HCT116 (cell line): Measurements from ENCODE around the gene SMG9. TPM values are rescaled to one million over a fixed set of nuclear protein-coding genes. Genes with fewer than 3 reads are reported as not detected.

Experiments used
- ATAC-seq: fragments of 200-7000 bp; cut with Tn5 transposase; 2 replicates; pipeline ENCODE4 v1.9.1; 2020; ENCODE audit warnings: mild to moderate bottlenecking, moderate library complexity
- BruUV-seq: library from RNA; stranded (reverse); fragments of 400-500 nt; replicated peaks from 2 replicates; lab custom pipeline; 2021; lab: Mats Ljungman, UMichigan
- CTCF ChIA-PET: fragments of 300-600 bp; sonication (Branson Sonifier 250); formaldehyde crosslinking; loops from one replicate; lab custom pipeline; 2021; ENCODE audit warnings: antibody characterized with exemption; lab: Charles Lee
- POLR2A ChIA-PET: fragments of 300-600, 350-600 bp; sonication (Branson Sonifier 250); formaldehyde crosslinking; loops from one replicate; lab custom pipeline; 2021; ENCODE audit warnings: antibody characterized with exemption; lab: Charles Lee
- RAD21 ChIA-PET, 2 experiments: fragments of 300-600 bp; sonication (Branson Sonifier 250); formaldehyde crosslinking; loops; one replicate each; lab custom pipeline; 2023; ENCODE audit warnings: low total read pairs in 2 of 2; ENCODE audit not compliant: uncharacterized antibody in 2 of 2, unreplicated experiment in 2 of 2, low non-redundant PET in 1 of 2; lab: Charles Lee
- DNase-seq: peaks from one replicate; pipeline ENCODE4 v3.0.0-alpha.2; 2010; ENCODE audit warnings: low read depth, low spot score
- H2AFZ ChIP-seq: fragments of 200-600 bp; shearing (Covaris generic), sonication (generic); 2 replicates; pipeline ENCODE4 v1.6.1; 2017; ENCODE audit warnings: low read depth, mixed run types, mixed read lengths, antibody characterized with exemption, low read length; ENCODE audit not compliant: poor library complexity, severe bottlenecking
- H3K27ac ChIP-seq: 2 replicates; pipeline ENCODE4 v1.5.1; 2012; ENCODE audit warnings: low read depth, low read length
- H3K27me3 ChIP-seq: fragments of 200-600 bp; sonication (generic); 2 replicates; pipeline ENCODE4 v1.6.1; 2016; ENCODE audit warnings: mixed run types, low read length, mixed read lengths; ENCODE audit not compliant: insufficient read depth
- H3K36me3 ChIP-seq, 2 experiments: fragments of 200-500 bp in 1 of 2; fragments of 200-600 bp in 1 of 2; sonication (Bioruptor generic) in 1 of 2; sonication (generic) in 1 of 2; 2 replicates each; pipeline versions ENCODE4 v1.5.1 to v1.6.1; 2014 to 2016; ENCODE audit warnings: low read length in 2 of 2, inconsistent platforms in 1 of 2, mixed read lengths in 1 of 2, mixed run types in 1 of 2; ENCODE audit not compliant: insufficient read depth in 2 of 2, control insufficient read depth in 1 of 2
- H3K4me1 ChIP-seq, 2 experiments: fragments of 200-600 bp in 1 of 2; sonication (generic) in 1 of 2; 2 replicates each; pipeline versions ENCODE4 v1.5.1 to v1.6.1; 2012 to 2017; ENCODE audit warnings: low read length in 2 of 2, inconsistent platforms in 1 of 2, mild to moderate bottlenecking in 1 of 2, mixed read lengths in 1 of 2, mixed run types in 1 of 2, moderate library complexity in 1 of 2; ENCODE audit not compliant: insufficient read depth in 2 of 2, control insufficient read depth in 1 of 2
- H3K4me2 ChIP-seq: fragments of 200-600 bp; sonication (generic); 2 replicates; pipeline ENCODE4 v1.6.1; 2017; ENCODE audit warnings: mixed run types, low read length, mixed read lengths
- H3K4me3 ChIP-seq, 2 experiments: fragments of 200-600 bp in 1 of 2; sonication (generic) in 1 of 2; replicated peaks in 1 of 2; 2 replicates each; pipeline ENCODE4 v1.5.1; 2011 to 2016; ENCODE audit warnings: low read length in 2 of 2, control low read depth in 1 of 2, low read depth in 1 of 2, mild to moderate bottlenecking in 1 of 2, mixed read lengths in 1 of 2, mixed run types in 1 of 2
- H3K79me2 ChIP-seq: fragments of 200-600 bp; sonication (generic); 2 replicates; pipeline ENCODE4 v1.6.1; 2017; ENCODE audit warnings: mild to moderate bottlenecking, mixed run types, low read length, moderate library complexity, mixed read lengths; ENCODE audit not compliant: insufficient read depth
- H3K9ac ChIP-seq: fragments of 200-600 bp; sonication (generic); 2 replicates; pipeline ENCODE4 v1.6.1; 2016; ENCODE audit warnings: low read length, mixed read lengths
- H3K9me2 ChIP-seq: fragments of 200-600 bp; sonication (generic), shearing (Covaris generic); 2 replicates; pipeline ENCODE4 v1.6.1; 2017; ENCODE audit warnings: mixed run types, mild to moderate bottlenecking, moderate library complexity; ENCODE audit not compliant: insufficient read depth
- H3K9me3 ChIP-seq, 2 experiments: fragments of 200-500 bp in 1 of 2; fragments of 200-600 bp in 1 of 2; sonication (Bioruptor generic) in 1 of 2; sonication (generic) in 1 of 2; 2 replicates each; pipeline ENCODE4 v1.6.1; 2014 to 2017; ENCODE audit warnings: low read length in 2 of 2, mixed read lengths in 2 of 2, inconsistent platforms in 1 of 2, low read depth in 1 of 2, mild to moderate bottlenecking in 1 of 2, mixed run types in 1 of 2, moderate library complexity in 1 of 2; ENCODE audit not compliant: control insufficient read depth in 1 of 2, insufficient read depth in 1 of 2
- H4K20me1 ChIP-seq: fragments of 200-600 bp; sonication (generic), shearing (Covaris generic); 2 replicates; pipeline ENCODE4 v1.6.1; 2017; ENCODE audit warnings: mixed run types, mild to moderate bottlenecking, moderate library complexity; ENCODE audit not compliant: insufficient read depth
- CBX3 ChIP-seq: IDR thresholded peaks from 2 replicates; pipeline ENCODE4 v1.6.1; 2012; ENCODE audit warnings: low read depth
- EZH2 ChIP-seq: fragments of 200-600 bp; sonication (generic); IDR thresholded peaks from 2 replicates; pipeline ENCODE4 v1.6.1; 2017; ENCODE audit warnings: antibody characterized with exemption, mixed run types
- EZH2phosphoT487 ChIP-seq: fragments of 200-600 bp; IDR thresholded peaks from 2 replicates; pipeline ENCODE4 v1.6.1; 2018; ENCODE audit warnings: antibody characterized with exemption, borderline replicate concordance
- JUND ChIP-seq: IDR thresholded peaks from 2 replicates; pipeline ENCODE4 v1.6.1; 2012
- POLR2AphosphoS5 ChIP-seq: IDR thresholded peaks from 2 replicates; pipeline ENCODE4 v1.6.1; 2011; ENCODE audit warnings: mild to moderate bottlenecking, low read depth, low read length, moderate library complexity
- SRF ChIP-seq: IDR thresholded peaks from 2 replicates; pipeline ENCODE4 v1.6.1; 2012; ENCODE audit warnings: low read depth
- YY1 ChIP-seq: IDR thresholded peaks from 2 replicates; pipeline ENCODE4 v1.6.1; 2011; ENCODE audit warnings: low read length, low read depth, moderate library complexity, mild to moderate bottlenecking; ENCODE audit not compliant: insufficient replicate concordance; ENCODE audit errors: extremely low read depth
- intact Hi-C: fragments of 100-400 bp; cut with micrococcal nuclease; formaldehyde crosslinking; loops from 2 replicates; pipeline ENCODE4 v1.10.0; 2022
- total RNA-seq: library from RNA; stranded (reverse); gene quantifications from one replicate; pipeline ENCODE4 v1.2.1, GENCODE V29; 2021; ENCODE audit not compliant: unreplicated experiment
- TF ChIP-seq, protein P1 (sequence below): IDR thresholded peaks from 2 replicates; pipeline ENCODE4 v1.6.1; 2012
- TF ChIP-seq, protein P2 (sequence below), 3 experiments: fragments of 200-600 bp in 1 of 3; sonication (generic) in 1 of 3; IDR thresholded peaks in 2 of 3; conservative IDR thresholded peaks in 1 of 3; 2 replicates each; pipeline ENCODE4 v1.5.1; 2012 to 2017; ENCODE audit warnings: low read depth in 2 of 3, low read length in 2 of 3, antibody characterized with exemption in 1 of 3, borderline replicate concordance in 1 of 3, control low read depth in 1 of 3, mild to moderate bottlenecking in 1 of 3, mixed read lengths in 1 of 3, mixed run types in 1 of 3, moderate library complexity in 1 of 3; ENCODE audit not compliant: insufficient read depth in 1 of 3
- TF ChIP-seq, protein P3 (sequence below): IDR thresholded peaks from 2 replicates; pipeline ENCODE4 v1.6.1; 2012; ENCODE audit warnings: low read depth

The SMG9 gene
- total RNA-seq, 1 experiment from 2014 or later, result 80.2 TPM

DNA sequence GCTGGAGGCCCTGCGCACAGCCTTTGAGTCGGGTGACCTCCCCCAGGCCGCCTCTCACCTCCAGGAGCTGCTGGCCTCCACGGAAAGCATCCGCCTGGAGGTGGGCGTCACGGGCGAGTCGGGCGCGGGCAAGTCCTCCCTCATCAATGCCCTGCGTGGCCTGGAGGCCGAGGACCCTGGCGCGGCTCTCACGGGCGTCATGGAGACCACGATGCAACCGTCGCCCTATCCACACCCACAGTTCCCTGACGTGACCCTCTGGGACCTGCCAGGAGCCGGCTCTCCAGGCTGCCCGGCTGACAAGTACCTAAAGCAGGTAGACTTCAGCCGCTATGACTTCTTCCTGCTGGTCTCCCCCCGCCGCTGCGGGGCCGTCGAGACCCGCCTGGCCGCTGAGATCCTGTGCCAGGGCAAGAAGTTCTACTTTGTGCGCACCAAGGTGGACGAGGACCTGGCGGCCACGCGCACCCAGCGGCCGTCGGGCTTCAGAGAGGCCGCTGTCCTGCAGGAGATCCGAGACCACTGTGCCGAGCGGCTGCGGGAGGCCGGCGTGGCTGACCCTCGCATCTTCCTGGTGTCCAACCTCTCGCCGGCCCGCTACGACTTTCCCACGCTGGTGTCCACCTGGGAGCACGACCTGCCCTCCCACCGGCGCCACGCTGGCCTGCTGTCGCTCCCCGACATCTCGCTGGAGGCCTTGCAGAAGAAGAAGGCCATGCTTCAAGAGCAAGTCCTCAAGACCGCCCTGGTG lies 36.0 kb downstream of the SMG9 start:
- RAD21 ChIA-PET, result no interaction called here
- H3K9me2 ChIP-seq, result no peaks in the 10 kb centered on the region
- no peaks in the 10 kb centered on the region for H3K27me3 ChIP-seq
- H3K4me1 ChIP-seq, result peaks cover 1 to 10% of the 10 kb centered on the region in 2 experiments; a peak in 3 of 4 replicates
- H3K27ac ChIP-seq, result no peak overlapping the region; the same call in 1 of the 2 replicates
- BruUV-seq, result no TSS peak
- DNase-seq, result no peak
- no peaks in the 10 kb centered on the region for H3K36me3 ChIP-seq
- no peaks in the 10 kb centered on the region for H3K79me2 ChIP-seq
- no peak overlapping the region for H3K4me2 ChIP-seq
- H2AFZ ChIP-seq, result no peak overlapping the region
- H4K20me1 ChIP-seq, result no peaks in the 10 kb centered on the region
- CTCF ChIA-PET, result interaction anchor here (1.5 to 1.8 kb wide), 2 partner anchors 26 to 50 kb away, joined by 3 to 4 read pairs; no protein-coding TSS in a partner anchor
- H3K9ac ChIP-seq, result no peak overlapping the region
- no peaks in the 10 kb centered on the region for H3K9me3 ChIP-seq
- intact Hi-C loops, result no loop called here
- ATAC-seq, result no peak
- no peak overlapping the region for H3K4me3 ChIP-seq
- no peak for TF ChIP-seq EZH2phosphoT487
- POLR2A ChIA-PET, result no interaction called here

DNA sequence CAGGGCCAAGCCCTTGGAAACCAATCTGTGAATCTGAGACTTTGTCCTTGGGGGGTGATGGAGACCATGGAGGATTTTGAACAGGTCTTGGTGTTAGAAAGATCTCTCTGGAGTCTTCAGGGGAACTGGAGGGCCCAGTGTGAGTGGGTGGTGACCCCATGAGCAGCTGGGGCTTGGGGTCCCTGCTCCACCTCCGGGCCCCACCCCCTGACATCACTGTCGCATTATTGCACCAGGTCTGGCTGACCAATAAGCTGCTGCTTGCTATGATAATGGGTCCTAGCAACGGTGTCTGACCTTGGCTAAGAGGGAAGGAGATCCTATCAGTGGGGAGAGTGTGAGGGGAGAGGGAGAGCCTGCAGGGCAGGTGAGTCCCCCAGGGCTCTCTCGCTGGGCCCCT lies 39.0 kb downstream of the SMG9 start, which contains the start of gene IRGC:
Gene IRGC (plus strand): TSS at position 301 of the 400 bp plus-strand sequence. CDS start 2,483 bp downstream, outside the sequence.
- H3K9ac ChIP-seq, result no peak within 1 kb of the TSS
- no peaks in the 10 kb centered on the region for H3K79me2 ChIP-seq
- intact Hi-C loops, result no loop called here
- no peak within 1 kb of the TSS for H3K4me3 ChIP-seq
- no peaks in the 10 kb centered on the region for H3K27me3 ChIP-seq
- POLR2A ChIA-PET, result no interaction called here
- H3K36me3 ChIP-seq, result no peaks in the 10 kb centered on the region
- H3K4me1 ChIP-seq, result peaks cover 12 to 17% of the 10 kb centered on the region in 2 experiments; a peak in 3 of 4 replicates
- no peak for DNase-seq
- no peaks in the 10 kb centered on the region for H4K20me1 ChIP-seq
- H3K4me2 ChIP-seq, result no peak within 1 kb of the TSS
- H3K27ac ChIP-seq, result no peak within 1 kb of the TSS
- CTCF ChIA-PET, result interaction anchor here (0.6 kb wide), 1 partner anchor 180 kb away, joined by 8 read pairs; no protein-coding TSS in a partner anchor
- ATAC-seq, result no peak
- no peaks in the 10 kb centered on the region for H3K9me2 ChIP-seq
- H3K9me3 ChIP-seq, result no peaks in the 10 kb centered on the region
- H2AFZ ChIP-seq, result no peak within 1 kb of the TSS
- RAD21 ChIA-PET, result no interaction called here
- no TSS peak for BruUV-seq
- TF ChIP-seq YY1 (no peak), SRF (no peak), JUND (no peak), CBX3 (no peak), EZH2 (no peak), POLR2AphosphoS5 (no peak)
- TF ChIP-seq, protein P1, sequence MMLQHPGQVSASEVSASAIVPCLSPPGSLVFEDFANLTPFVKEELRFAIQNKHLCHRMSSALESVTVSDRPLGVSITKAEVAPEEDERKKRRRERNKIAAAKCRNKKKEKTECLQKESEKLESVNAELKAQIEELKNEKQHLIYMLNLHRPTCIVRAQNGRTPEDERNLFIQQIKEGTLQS, result no peak
- TF ChIP-seq, protein P2, sequence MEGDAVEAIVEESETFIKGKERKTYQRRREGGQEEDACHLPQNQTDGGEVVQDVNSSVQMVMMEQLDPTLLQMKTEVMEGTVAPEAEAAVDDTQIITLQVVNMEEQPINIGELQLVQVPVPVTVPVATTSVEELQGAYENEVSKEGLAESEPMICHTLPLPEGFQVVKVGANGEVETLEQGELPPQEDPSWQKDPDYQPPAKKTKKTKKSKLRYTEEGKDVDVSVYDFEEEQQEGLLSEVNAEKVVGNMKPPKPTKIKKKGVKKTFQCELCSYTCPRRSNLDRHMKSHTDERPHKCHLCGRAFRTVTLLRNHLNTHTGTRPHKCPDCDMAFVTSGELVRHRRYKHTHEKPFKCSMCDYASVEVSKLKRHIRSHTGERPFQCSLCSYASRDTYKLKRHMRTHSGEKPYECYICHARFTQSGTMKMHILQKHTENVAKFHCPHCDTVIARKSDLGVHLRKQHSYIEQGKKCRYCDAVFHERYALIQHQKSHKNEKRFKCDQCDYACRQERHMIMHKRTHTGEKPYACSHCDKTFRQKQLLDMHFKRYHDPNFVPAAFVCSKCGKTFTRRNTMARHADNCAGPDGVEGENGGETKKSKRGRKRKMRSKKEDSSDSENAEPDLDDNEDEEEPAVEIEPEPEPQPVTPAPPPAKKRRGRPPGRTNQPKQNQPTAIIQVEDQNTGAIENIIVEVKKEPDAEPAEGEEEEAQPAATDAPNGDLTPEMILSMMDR (IDR thresholded peaks at IDR 0.05 in 2 of 3, conservative IDR thresholded peaks at IDR 0.05 in 1 of 3; ENCODE audit: borderline replicate concordance in 1 of 3, insufficient read depth in 1 of 3, low read depth in 2 of 3, low read length in 2 of 3), result no peak
- TF ChIP-seq, protein P3, sequence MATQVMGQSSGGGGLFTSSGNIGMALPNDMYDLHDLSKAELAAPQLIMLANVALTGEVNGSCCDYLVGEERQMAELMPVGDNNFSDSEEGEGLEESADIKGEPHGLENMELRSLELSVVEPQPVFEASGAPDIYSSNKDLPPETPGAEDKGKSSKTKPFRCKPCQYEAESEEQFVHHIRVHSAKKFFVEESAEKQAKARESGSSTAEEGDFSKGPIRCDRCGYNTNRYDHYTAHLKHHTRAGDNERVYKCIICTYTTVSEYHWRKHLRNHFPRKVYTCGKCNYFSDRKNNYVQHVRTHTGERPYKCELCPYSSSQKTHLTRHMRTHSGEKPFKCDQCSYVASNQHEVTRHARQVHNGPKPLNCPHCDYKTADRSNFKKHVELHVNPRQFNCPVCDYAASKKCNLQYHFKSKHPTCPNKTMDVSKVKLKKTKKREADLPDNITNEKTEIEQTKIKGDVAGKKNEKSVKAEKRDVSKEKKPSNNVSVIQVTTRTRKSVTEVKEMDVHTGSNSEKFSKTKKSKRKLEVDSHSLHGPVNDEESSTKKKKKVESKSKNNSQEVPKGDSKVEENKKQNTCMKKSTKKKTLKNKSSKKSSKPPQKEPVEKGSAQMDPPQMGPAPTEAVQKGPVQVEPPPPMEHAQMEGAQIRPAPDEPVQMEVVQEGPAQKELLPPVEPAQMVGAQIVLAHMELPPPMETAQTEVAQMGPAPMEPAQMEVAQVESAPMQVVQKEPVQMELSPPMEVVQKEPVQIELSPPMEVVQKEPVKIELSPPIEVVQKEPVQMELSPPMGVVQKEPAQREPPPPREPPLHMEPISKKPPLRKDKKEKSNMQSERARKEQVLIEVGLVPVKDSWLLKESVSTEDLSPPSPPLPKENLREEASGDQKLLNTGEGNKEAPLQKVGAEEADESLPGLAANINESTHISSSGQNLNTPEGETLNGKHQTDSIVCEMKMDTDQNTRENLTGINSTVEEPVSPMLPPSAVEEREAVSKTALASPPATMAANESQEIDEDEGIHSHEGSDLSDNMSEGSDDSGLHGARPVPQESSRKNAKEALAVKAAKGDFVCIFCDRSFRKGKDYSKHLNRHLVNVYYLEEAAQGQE, result no peak
